Testis (tissue), 2 donors: ENCODE results near the gene ACOX3.

ENCODE experiments used
- CTCF ChIP-seq, 3 experiments: fragments of 450-650 bp in 2 of 3; fragments of 200-600 bp in 1 of 3; sonication (generic) in 1 of 3; IDR thresholded peaks; one replicate each; pipeline ENCODE4 v1.5.1; 2016 to 2019; ENCODE audit warnings: antibody characterized with exemption in 3 of 3, mild to moderate bottlenecking in 2 of 3, moderate library complexity in 1 of 3
- POLR2A ChIP-seq: fragments of 450-650 bp; IDR thresholded peaks from one replicate; pipeline ENCODE4 v1.6.1; 2017; ENCODE audit warnings: antibody characterized with exemption, mild to moderate bottlenecking, moderate library complexity

- TF ChIP-seq POLR2A = no peak
- no peak for TF ChIP-seq CTCF (IDR thresholded peaks at IDR 0.05)
Observed at GRCh38 chr4:8377103-8378075, 63.1 kb downstream of the ACOX3 start.
